H1 (cell line): ENCODE measurements around the gene RRM2. TPM values are rescaled to one million over a fixed set of nuclear protein-coding genes. Genes with fewer than 3 reads are reported as not detected.

Source experiments
- CTCF ChIA-PET: fragments of 300-600 bp; sonication (Branson Sonifier 250); formaldehyde crosslinking; loops from one replicate; lab custom pipeline; 2021; ENCODE audit not compliant: partially characterized antibody; lab: Charles Lee
- POLR2A ChIA-PET: fragments of 300-600 bp; sonication (Branson Sonifier 250); formaldehyde crosslinking; loops from one replicate; lab custom pipeline; 2021; ENCODE audit warnings: inconsistent platforms; ENCODE audit not compliant: partially characterized antibody; lab: Charles Lee
- DNase-seq, 2 experiments: peaks; one replicate each; pipeline versions ENCODE4 v3.0.0 to v3.0.0-alpha.2; 2010 to 2022; ENCODE audit warnings: low spot score in 2 of 2, low read depth in 1 of 2, mixed read lengths in 1 of 2
- FAIRE-seq: peaks from 2 replicates; lab custom pipeline; 2011; peaks lifted over from hg19 to GRCh38; lab: Jason Lieb, UNC
- H2AFZ ChIP-seq: 2 replicates; pipeline ENCODE4 v1.8.1; 2012; ENCODE audit warnings: low read length, inconsistent platforms
- H2AK5ac ChIP-seq: 2 replicates; pipeline ENCODE4 v1.6.1; 2013; ENCODE audit warnings: low read depth, low read length
- H2BK120ac ChIP-seq: replicated peaks from 2 replicates; pipeline ENCODE3; 2013; ENCODE audit warnings: low read depth, low read length, inconsistent platforms
- H2BK12ac ChIP-seq: 2 replicates; pipeline ENCODE4 v1.6.1; 2013; ENCODE audit warnings: low read depth, low read length
- H2BK15ac ChIP-seq: 2 replicates; pipeline ENCODE4 v1.6.1; 2013; ENCODE audit warnings: low read length
- H2BK20ac ChIP-seq: 2 replicates; pipeline ENCODE4 v1.6.1; 2013; ENCODE audit warnings: low read length
- H2BK5ac ChIP-seq: 2 replicates; pipeline ENCODE4 v1.6.1; 2013; ENCODE audit warnings: low read depth, low read length
- H3K14ac ChIP-seq: 2 replicates; pipeline ENCODE4 v1.6.1; 2013; ENCODE audit warnings: inconsistent platforms; ENCODE audit not compliant: insufficient read length
- H3K18ac ChIP-seq: 2 replicates; pipeline ENCODE4 v1.6.1; 2013; ENCODE audit warnings: low read length; ENCODE audit errors: extremely low read depth
- H3K23ac ChIP-seq: 2 replicates; pipeline ENCODE4 v1.6.1; 2013; ENCODE audit warnings: inconsistent platforms; ENCODE audit not compliant: insufficient read length
- H3K23me2 ChIP-seq: 2 replicates; pipeline ENCODE4 v1.6.1; 2013; ENCODE audit warnings: low read depth, low read length
- H3K27ac ChIP-seq: 2 replicates; pipeline ENCODE4 v1.6.1; 2011; ENCODE audit warnings: low read depth, low read length, inconsistent platforms
- H3K27me3 ChIP-seq, 4 experiments: replicated peaks in 1 of 4; 1 replicate in 1 of 4; 2 replicates in 3 of 4; pipeline versions ENCODE4 v1.6.1 to v1.8.1; 2011 to 2013; ENCODE audit warnings: low read length in 3 of 4, mild to moderate bottlenecking in 3 of 4, inconsistent platforms in 2 of 4, mixed read lengths in 2 of 4, moderate library complexity in 1 of 4; ENCODE audit not compliant: control insufficient read depth in 3 of 4, insufficient read depth in 3 of 4; ENCODE audit errors: extremely low read depth in 1 of 4
- H3K36me3 ChIP-seq, 4 experiments: 2 replicates each; pipeline versions ENCODE4 v1.6.1 to v1.8.1; 2011 to 2013; ENCODE audit warnings: mild to moderate bottlenecking in 4 of 4, low read length in 3 of 4, moderate library complexity in 2 of 4, control low read depth in 1 of 4, inconsistent platforms in 1 of 4; ENCODE audit not compliant: insufficient read depth in 4 of 4, control insufficient read depth in 2 of 4
- H3K4ac ChIP-seq: replicated peaks from 2 replicates; pipeline ENCODE3; 2013; ENCODE audit warnings: low read length, low read depth, mixed read lengths, inconsistent platforms; ENCODE audit not compliant: insufficient read length
- H3K4me1 ChIP-seq, 4 experiments: replicated peaks in 1 of 4; 1 replicate in 1 of 4; 2 replicates in 3 of 4; pipeline versions ENCODE4 v1.6.1 to v1.8.1; 2011 to 2013; ENCODE audit warnings: low read length in 3 of 4, inconsistent platforms in 2 of 4, mixed read lengths in 1 of 4; ENCODE audit not compliant: insufficient read depth in 4 of 4, control insufficient read depth in 3 of 4
- H3K4me2 ChIP-seq, 2 experiments: 2 replicates each; pipeline versions ENCODE4 v1.6.1 to v1.8.1; 2011 to 2013; ENCODE audit warnings: low read depth in 2 of 2, low read length in 2 of 2, control low read depth in 1 of 2, inconsistent platforms in 1 of 2, mild to moderate bottlenecking in 1 of 2; ENCODE audit not compliant: insufficient read depth in 1 of 2
- H3K4me3 ChIP-seq, 4 experiments: fragments of 200-600, 300-600 bp in 1 of 4; sonication (generic), shearing (Covaris generic), sonication (Bioruptor Twin) in 1 of 4; 2 replicates each; pipeline versions ENCODE4 v1.5.1 to v1.8.1; 2011 to 2016; ENCODE audit warnings: low read length in 4 of 4, low read depth in 3 of 4, control low read depth in 2 of 4, inconsistent platforms in 2 of 4, mild to moderate bottlenecking in 2 of 4, mixed read lengths in 1 of 4, moderate library complexity in 1 of 4; ENCODE audit not compliant: insufficient read depth in 2 of 4; ENCODE audit errors: extremely low read depth in 1 of 4
- H3K56ac ChIP-seq: replicated peaks from 2 replicates; pipeline ENCODE3; 2013; ENCODE audit warnings: low read depth, mild to moderate bottlenecking, mixed read lengths, low read length, inconsistent platforms; ENCODE audit not compliant: insufficient read length
- H3K79me1 ChIP-seq: 2 replicates; pipeline ENCODE4 v1.6.1; 2013; ENCODE audit warnings: low read depth, low read length, control low read depth
- H3K79me2 ChIP-seq, 2 experiments: 2 replicates each; pipeline versions ENCODE4 v1.6.1 to v1.8.1; 2012 to 2013; ENCODE audit warnings: low read length in 2 of 2, mild to moderate bottlenecking in 2 of 2, inconsistent platforms in 1 of 2; ENCODE audit not compliant: insufficient read depth in 2 of 2, control insufficient read depth in 1 of 2
- H3K9ac ChIP-seq, 4 experiments: replicated peaks in 1 of 4; 1 replicate in 1 of 4; 2 replicates in 3 of 4; pipeline versions ENCODE4 v1.6.1 to v1.8.1; 2011 to 2013; ENCODE audit warnings: low read depth in 3 of 4, low read length in 3 of 4, control low read depth in 2 of 4, mild to moderate bottlenecking in 2 of 4, moderate library complexity in 2 of 4, inconsistent platforms in 1 of 4; ENCODE audit errors: extremely low read depth in 1 of 4
- H3K9me3 ChIP-seq, 2 experiments: 2 replicates each; pipeline versions ENCODE4 v1.6.1 to v1.8.1; 2012 to 2013; ENCODE audit warnings: mild to moderate bottlenecking in 2 of 2, moderate library complexity in 2 of 2, control low read depth in 1 of 2, inconsistent platforms in 1 of 2, low read depth in 1 of 2, low read length in 1 of 2, mixed read lengths in 1 of 2; ENCODE audit not compliant: insufficient read depth in 2 of 2
- H4K20me1 ChIP-seq, 2 experiments: replicated peaks in 1 of 2; 2 replicates each; pipeline versions ENCODE3 to v1.8.1; 2011 to 2013; ENCODE audit warnings: inconsistent platforms in 2 of 2, low read length in 2 of 2, mild to moderate bottlenecking in 1 of 2; ENCODE audit not compliant: insufficient read depth in 2 of 2, control insufficient read depth in 1 of 2
- H4K5ac ChIP-seq: 2 replicates; pipeline ENCODE4 v1.6.1; 2013; ENCODE audit warnings: low read length, low read depth, mixed read lengths, inconsistent platforms; ENCODE audit not compliant: insufficient read length
- H4K8ac ChIP-seq: 2 replicates; pipeline ENCODE4 v1.8.0; 2013; ENCODE audit warnings: mild to moderate bottlenecking, moderate library complexity, low read length, inconsistent platforms; ENCODE audit not compliant: insufficient read depth; ENCODE audit errors: extremely low read depth
- H4K91ac ChIP-seq: replicated peaks from 2 replicates; pipeline ENCODE3; 2013; ENCODE audit warnings: low read length, mixed read lengths, inconsistent platforms; ENCODE audit not compliant: insufficient read length
- ASH2L ChIP-seq: fragments of 200-600, 300-600 bp; sonication (generic); IDR thresholded peaks from one replicate; pipeline ENCODE4 v1.7.1; 2017; ENCODE audit warnings: low read length
- BACH1 ChIP-seq: IDR thresholded peaks from 2 replicates; pipeline ENCODE4 v1.6.1; 2012; ENCODE audit warnings: low read length, improper control_type of control experiment
- CHD1 ChIP-seq: IDR thresholded peaks from 2 replicates; pipeline ENCODE4 v1.6.1; 2012; ENCODE audit warnings: low read depth, low read length, improper control_type of control experiment
- CTBP2 ChIP-seq: IDR thresholded peaks from 2 replicates; pipeline ENCODE4 v1.7.0; 2011; ENCODE audit warnings: borderline replicate concordance, mild to moderate bottlenecking, moderate library complexity, mixed read lengths, low read length; ENCODE audit not compliant: insufficient read depth, insufficient read length
- EZH2 ChIP-seq: fragments of 200-600 bp; sonication (generic); IDR thresholded peaks from 2 replicates; pipeline ENCODE4 v1.7.1; 2012; ENCODE audit warnings: low read depth, mild to moderate bottlenecking, moderate library complexity, low read length, inconsistent platforms; ENCODE audit not compliant: severe bottlenecking
- GTF2F1 ChIP-seq: IDR thresholded peaks from 2 replicates; pipeline ENCODE4 v1.6.1; 2012; ENCODE audit warnings: low read depth, low read length, improper control_type of control experiment, borderline replicate concordance
- HDAC6 ChIP-seq: IDR thresholded peaks from one replicate; pipeline ENCODE4 v1.7.1; 2012; ENCODE audit warnings: low read depth, mild to moderate bottlenecking, inconsistent platforms, low read length, moderate library complexity
- PHF8 ChIP-seq: fragments of 200-600 bp; sonication (generic); conservative IDR thresholded peaks from 2 replicates; pipeline ENCODE4 v1.7.1; 2012; ENCODE audit warnings: low read depth, mild to moderate bottlenecking, inconsistent platforms, low read length, moderate library complexity
- POLR2AphosphoS5 ChIP-seq: IDR thresholded peaks from 2 replicates; pipeline ENCODE4 v1.6.1; 2011; ENCODE audit warnings: low read depth, low read length
- RAD21 ChIP-seq, 2 experiments: IDR thresholded peaks in 1 of 2; conservative IDR thresholded peaks in 1 of 2; 2 replicates each; pipeline ENCODE4 v1.6.1; 2011; ENCODE audit warnings: low read depth in 2 of 2, low read length in 2 of 2, improper control_type of control experiment in 1 of 2, inconsistent platforms in 1 of 2, mild to moderate bottlenecking in 1 of 2, moderate library complexity in 1 of 2
- SIRT6 ChIP-seq: IDR thresholded peaks from one replicate; pipeline ENCODE4 v1.7.1; 2012; ENCODE audit warnings: low read length, inconsistent platforms
- SRF ChIP-seq: IDR thresholded peaks from 2 replicates; pipeline ENCODE4 v1.6.1; 2011; ENCODE audit warnings: mild to moderate bottlenecking, low read depth, low read length, moderate library complexity
- SUZ12 ChIP-seq: fragments of 200-600 bp; sonication (generic); IDR thresholded peaks from 2 replicates; pipeline ENCODE4 v1.6.1; 2012; ENCODE audit warnings: mild to moderate bottlenecking, inconsistent platforms, low read length, moderate library complexity, mixed read lengths
- TAF7 ChIP-seq: optimal IDR thresholded peaks from 2 replicates; pipeline ENCODE3; 2011; ENCODE audit warnings: low read depth, mild to moderate bottlenecking, inconsistent platforms, low read length, moderate library complexity, borderline replicate concordance
- YY1 ChIP-seq: IDR thresholded peaks from 2 replicates; pipeline ENCODE4 v1.6.1; 2011; ENCODE audit warnings: low read depth, mild to moderate bottlenecking, low read length
- WGBS, 2 experiments: shearing (Covaris generic) in 1 of 2; methylation state at CpG; one replicate each; pipeline versions ENCODE4 v1.1.6 to v1.1.7; 2013 to 2015; ENCODE audit warnings: low lambda C conversion rate in 2 of 2, mixed read lengths in 2 of 2, inconsistent platforms in 1 of 2, low coverage in 1 of 2, missing lambda C conversion rate in 1 of 2; ENCODE audit not compliant: insufficient replicate concordance in 2 of 2, insufficient coverage in 1 of 2, insufficient read length in 1 of 2; ENCODE audit errors: extremely low coverage in 1 of 2, missing lambda C conversion rate in 1 of 2; 5-methylcytosine and 5-hydroxymethylcytosine counted together
- polyA plus RNA-seq, 7 experiments: library from polyadenylated mRNA; depleted of rRNA in 3 of 7; stranded (reverse) in 5 of 7; unstranded in 2 of 7; fragments of >200 nt in 5 of 7; fragments of 200-250 nt in 2 of 7; gene quantifications; 1 replicate in 5 of 7; 2 replicates in 1 of 7; 4 replicates in 1 of 7; pipeline versions ENCODE4 v1.2.1 to v1.2.3, GENCODE V29; 2011 to 2013; ENCODE audit warnings: missing spikeins in 2 of 7, mixed read lengths in 2 of 7
- total RNA-seq: library from RNA; stranded (reverse); fragmentation: NEBNext Ultra II Directional; extraction: Animal tissue kit (Norgen Biotek cat#: 25700); gene quantifications from 2 replicates; pipeline ENCODE4 v1.2.1, GENCODE V29; 2021

The RRM2 gene
- total and polyA plus RNA-seq, 2 of the 8 experiments (the other 6 are each of a cell fraction or from before 2014, with no cell fraction given), result 37.7 to 215 TPM

DNA sequence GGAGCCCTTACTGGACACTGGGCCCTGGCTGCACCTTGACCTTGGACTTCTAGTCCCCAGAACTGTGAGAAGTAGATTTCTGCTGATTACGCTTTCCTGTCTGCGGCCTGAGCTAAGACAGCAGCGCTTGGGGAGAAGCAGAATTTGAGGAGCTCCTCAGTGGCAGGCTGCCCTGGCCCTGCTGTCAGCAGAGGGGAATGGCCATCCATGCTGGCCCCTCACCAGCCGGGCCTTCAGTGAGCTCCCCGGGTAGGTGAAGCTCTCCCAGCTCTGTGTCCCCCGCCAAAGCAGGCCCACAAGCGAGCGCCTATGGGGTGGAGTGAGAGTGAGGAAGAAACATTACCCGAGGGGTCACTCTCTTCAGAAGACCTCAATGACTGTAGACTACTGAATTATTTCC lies 51.6 kb downstream of the RRM2 start:
- Histone ChIP-seq H3K4me1 (peaks cover 0 to 4% (median 3%) of the 10 kb centered on the region in 4 experiments; a peak in 4 of 7 replicates), H3K56ac (no peak overlapping the region), H2BK20ac (no peak overlapping the region), H2BK120ac (no peak overlapping the region), H2AFZ (no peak overlapping the region), H3K36me3 (no peaks in the 10 kb centered on the region), H3K23ac (no peak overlapping the region), H3K27me3 (no peaks in the 10 kb centered on the region), H3K27ac (no peak overlapping the region), H2BK12ac (no peak overlapping the region), H3K14ac (no peak overlapping the region), H3K79me1 (no peaks in the 10 kb centered on the region), H2AK5ac (no peak overlapping the region), H3K18ac (no peak overlapping the region), H3K4ac (no peak overlapping the region), H3K4me2 (no peak overlapping the region), H3K4me3 (no peak overlapping the region), H2BK5ac (no peak overlapping the region), H3K23me2 (no peaks in the 10 kb centered on the region), H4K20me1 (peaks cover 0 to 2% of the 10 kb centered on the region in 2 experiments), H4K91ac (no peak overlapping the region), H2BK15ac (no peak overlapping the region), H3K9me3 (no peaks in the 10 kb centered on the region), H3K79me2 (no peaks in the 10 kb centered on the region), H4K8ac (no peak overlapping the region), H4K5ac (no peak overlapping the region), H3K9ac (no peak overlapping the region)
- no peak for FAIRE-seq
- TF ChIP-seq HDAC6 (no peak), CHD1 (no peak), CTBP2 (no peak), SUZ12 (no peak), EZH2 (no peak), SIRT6 (no peak), SRF (no peak), PHF8 (no peak), GTF2F1 (no peak), RAD21 (IDR thresholded peaks at IDR 0.05 in 1 of 2, conservative IDR thresholded peaks at IDR 0.05 in 1 of 2; ENCODE audit: low read depth in 2 of 2, low read length in 2 of 2) (no peak), ASH2L (no peak), TAF7 (no peak), POLR2AphosphoS5 (no peak), BACH1 (no peak), YY1 (no peak)
- POLR2A ChIA-PET, result interaction anchor here (1.0 kb wide), 1 partner anchor 22 kb away, joined by 4 read pairs; no protein-coding TSS in a partner anchor
- WGBS, 2 experiments, result 91% methylated on average over 9 of the region's 9 CpGs; no CpG with 5 or more reads in 1 of the 2 experiments
- DNase-seq, result no peak
- CTCF ChIA-PET, result interaction anchor here (0.6 to 3.8 kb wide), 3 partner anchors 11 to 100 kb away, joined by 3 to 19 read pairs (median 5); no protein-coding TSS in a partner anchor
